KG1 (cell line): ENCODE data around the gene ATP2B3.

Source experiments
- DNase-seq: peaks from one replicate; lab custom pipeline; 2025; lab: John Stamatoyannopoulos, UW

ATP2B3 gene

DNA sequence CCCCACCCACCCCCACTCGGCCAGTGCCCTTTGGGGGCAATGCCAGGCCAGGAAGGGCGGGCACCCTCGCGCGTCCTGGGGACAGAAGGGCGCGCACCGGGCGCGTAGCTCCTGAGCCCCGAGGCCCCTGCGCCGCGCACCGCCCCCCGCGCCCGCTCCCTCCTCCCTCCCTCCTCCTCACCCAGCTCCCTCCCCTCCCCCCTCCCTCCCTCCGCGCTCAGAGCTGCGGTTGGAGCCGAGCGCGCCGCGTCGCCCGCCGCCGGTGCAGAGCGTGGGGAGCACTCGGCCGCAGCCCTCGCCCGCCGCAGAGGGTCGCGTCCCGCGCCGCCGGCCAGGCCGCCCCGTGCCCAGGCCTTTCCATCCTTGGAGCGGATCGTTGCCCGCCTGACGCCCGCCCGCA lies at the start of gene ATP2B3:
Gene ATP2B3 (plus strand): TSS at position 220 of the 400 bp plus-strand sequence. CDS start 18,606 bp downstream, outside the sequence.
- no peak for DNase-seq

DNA sequence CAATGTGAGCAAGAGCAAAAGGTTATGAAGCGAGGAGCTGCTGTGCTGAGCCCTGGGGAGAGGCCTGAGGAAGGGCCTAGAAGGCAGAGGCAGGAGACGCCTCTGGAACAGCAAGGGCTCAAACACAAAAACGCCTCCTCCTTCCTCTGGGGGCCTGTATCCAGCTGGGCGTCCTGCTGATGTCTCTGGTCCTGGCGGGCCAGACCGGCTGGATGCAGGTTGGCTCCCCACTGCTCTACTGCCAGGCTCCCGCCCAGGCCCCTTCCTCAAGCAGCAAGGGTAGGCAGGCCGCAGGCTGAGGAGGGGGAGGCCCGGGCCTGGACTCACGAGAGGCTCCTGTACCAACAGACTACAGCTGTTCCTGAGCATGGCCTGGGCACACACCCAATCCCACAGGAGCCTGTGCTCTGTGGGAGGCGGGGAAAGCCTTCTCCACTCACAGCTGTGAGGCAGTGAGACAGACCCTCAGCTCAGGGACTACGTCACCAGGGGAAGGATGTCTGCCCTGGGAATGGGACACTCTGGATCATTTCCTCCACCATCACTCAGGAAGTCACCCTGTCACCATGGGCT lies 49.3 kb upstream of the ATP2B3 start:
- DNase-seq: no peak

DNA sequence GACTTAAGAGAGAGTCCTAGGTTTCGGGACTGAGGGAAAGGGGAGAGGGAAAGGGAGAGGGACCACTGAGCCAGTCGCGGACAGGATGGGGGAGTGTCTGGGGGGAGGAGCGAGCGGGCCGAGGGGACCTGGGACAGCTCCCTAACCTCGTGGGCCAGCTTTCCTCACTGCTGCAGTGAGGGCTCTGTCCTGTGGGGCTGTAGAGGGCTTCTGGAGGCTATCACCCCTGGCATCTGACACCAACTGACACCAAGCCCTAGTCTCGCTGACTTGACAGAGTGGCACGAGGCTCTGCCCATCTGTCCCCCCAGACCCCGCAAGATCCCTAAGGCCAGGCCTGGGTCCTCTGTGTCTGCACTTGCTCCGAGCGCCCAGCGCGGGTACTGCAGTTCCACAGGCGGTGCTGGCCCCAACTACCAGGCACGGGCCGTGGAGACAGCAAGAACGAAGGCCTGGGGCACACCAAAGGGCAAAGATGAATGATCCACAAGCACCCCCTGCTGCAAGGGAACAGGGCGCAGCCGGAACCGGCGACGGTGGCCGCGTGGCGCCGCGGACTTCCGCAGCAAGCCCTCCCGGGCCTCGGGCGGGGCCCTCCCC lies 47.5 kb upstream of the ATP2B3 start:
- DNase-seq: no peak

DNA sequence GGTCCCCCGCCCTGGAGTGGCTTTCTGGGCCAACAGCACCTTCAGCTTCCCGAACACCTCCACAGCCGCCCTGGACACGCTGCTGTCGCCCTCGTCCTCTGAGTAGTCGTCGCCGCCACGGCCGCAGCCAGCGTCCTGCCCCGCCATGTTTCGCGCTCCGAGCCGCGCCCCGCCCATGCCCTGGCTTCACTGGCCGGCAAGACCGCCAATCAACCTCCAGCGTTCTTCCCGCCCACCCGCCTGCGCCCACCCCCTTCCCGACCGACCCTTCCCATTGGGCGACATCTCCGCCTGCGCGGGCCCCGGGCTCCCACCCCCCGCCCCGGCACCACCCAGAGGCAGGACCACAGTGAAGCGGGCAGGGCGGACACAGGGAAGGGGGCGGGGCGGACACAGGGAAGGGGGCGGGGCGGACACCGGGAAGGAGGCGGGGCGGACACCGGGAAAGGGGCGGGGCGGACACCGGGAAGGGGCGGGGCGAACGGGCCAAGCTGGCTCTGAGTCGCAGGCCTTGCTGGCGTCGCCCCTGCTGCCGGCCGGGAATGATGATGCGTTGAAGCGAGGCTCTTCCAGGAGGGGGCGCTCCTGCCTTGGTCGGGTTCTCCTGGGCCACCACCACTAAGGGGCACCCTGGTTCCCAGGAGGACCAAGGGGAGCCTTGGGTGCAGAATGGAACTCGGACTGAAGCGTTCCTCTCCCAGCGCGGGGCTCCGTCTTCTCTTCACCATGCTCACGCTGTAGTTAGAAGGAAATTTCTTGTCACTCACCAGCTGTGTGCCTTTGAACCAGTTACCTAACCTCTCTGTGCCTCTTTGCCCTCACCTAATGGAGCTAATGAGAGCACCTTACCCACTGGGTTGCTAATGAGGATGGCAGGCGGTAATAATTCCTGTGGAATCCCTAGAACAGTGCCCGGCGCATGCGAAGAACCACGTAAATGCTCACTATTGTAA lies 46.8 kb upstream of the ATP2B3 start, which contains the start of gene HAUS7:
Gene HAUS7 (minus strand): TSS at position 166 of the 953 bp plus-strand sequence. CDS start 19 bp downstream, at position 147.
- DNase-seq: peak; percentile 52

DNA sequence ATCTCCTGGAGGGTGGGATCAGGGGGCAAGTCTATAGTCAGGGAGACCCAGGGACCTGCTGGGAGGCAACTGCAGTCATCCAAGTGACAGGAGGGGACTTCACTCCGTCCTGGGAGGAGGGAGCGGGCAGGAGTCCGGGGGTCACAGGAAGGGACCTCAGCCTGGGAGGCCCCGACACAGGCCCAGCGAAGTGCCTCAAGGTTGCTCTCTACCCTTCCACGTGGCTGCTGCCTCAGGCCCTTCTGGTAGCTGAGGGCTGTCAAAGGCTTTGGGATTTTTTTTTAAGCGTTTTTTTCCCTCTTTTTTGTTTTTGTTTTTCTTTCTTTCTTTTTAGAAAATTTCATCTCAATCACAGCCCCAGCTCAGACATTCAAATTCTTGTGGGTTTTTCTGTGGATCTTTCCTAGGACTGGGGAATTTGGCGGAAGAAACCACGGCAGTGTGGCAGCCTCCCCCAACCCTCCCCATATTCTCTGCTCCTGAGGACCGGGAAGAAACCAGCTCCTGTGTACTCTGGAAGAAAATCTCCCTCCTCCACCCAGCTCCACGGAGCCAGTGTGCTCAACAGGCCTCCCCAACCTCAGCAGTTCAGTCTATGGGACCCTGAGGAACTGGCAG lies 45.7 kb upstream of the ATP2B3 start:
- no peak for DNase-seq

DNA sequence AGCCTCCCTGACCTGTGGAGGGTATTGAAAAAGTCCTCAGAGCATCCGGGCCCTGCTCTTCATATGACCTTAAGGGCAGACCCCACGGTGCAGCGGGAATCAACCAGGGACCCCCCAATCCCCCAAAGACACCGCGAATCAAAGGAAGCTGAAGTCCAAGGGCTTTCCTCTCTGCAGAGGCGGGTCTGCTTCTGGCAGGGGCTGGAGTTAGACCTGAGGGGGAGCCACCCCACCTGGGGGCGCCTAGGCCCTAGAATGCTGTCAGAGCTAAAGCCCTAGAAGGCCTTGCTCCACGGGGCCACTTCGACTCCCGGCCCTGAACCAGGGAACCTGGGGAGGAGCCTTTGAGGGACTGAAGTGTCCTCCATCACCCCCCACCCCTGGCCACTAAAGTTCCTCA lies 44.3 kb upstream of the ATP2B3 start:
- DNase-seq: no peak

DNA sequence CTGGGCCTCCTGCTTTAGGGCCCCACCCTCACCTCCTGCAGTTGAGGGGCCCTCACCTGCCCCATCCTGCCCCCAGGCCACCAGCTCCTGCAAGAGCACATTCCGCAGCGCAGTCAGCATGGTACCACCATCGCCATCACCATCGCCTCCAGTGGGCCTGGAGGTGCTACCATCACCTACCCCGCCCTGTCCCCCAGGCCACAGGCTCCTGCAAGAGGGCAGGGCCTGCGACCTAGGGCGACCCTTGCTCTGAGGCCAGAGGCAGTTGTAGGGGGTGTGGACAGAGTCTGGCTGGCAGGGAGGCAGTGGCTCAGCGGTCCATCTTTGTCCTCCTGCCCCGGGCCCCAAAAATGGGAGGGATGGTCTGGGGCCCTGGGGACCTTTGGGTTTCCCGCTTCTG lies 43.2 kb upstream of the ATP2B3 start:
- no peak for DNase-seq

DNA sequence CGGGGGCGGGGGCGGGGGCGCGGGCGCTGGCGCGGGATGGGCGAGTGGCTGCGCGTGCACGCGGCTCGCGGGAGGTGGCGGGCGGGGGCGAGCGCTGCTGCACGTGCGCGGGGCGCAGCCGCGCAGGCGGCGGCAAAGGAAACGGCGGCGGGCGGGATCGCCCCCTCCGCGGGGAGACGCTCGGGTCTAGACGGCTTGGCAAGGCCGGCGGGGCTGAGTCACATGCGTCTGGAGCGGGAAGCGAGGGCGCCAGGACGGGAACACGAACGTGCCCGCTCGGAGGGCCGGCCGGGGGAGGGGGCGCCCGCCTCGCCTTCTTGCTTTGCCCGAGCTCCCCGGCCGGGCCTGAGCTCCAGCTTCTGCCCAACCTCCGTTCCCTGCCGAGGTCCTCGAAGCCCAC lies 42.7 kb upstream of the ATP2B3 start:
- DNase-seq: no peak

DNA sequence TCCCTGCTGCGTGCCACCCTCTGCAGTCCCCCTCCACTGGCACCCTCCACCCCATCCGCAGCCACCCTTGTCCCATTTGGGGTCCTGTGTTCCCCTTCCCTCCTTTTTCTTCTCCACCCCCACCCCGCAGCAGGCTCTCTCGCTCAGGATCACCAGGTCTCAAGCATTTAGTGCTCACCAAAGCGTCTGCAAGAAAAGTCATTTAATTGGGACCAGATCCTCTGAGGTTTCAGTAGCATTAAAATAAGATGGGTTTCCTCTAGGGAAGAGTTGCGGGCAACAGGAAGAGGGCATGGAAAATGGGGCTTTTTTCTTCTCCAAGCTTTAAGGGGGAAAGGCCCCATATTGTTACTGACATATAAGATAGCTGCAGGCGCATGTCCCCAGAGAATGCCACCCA lies 42.2 kb upstream of the ATP2B3 start:
- DNase-seq: no peak

DNA sequence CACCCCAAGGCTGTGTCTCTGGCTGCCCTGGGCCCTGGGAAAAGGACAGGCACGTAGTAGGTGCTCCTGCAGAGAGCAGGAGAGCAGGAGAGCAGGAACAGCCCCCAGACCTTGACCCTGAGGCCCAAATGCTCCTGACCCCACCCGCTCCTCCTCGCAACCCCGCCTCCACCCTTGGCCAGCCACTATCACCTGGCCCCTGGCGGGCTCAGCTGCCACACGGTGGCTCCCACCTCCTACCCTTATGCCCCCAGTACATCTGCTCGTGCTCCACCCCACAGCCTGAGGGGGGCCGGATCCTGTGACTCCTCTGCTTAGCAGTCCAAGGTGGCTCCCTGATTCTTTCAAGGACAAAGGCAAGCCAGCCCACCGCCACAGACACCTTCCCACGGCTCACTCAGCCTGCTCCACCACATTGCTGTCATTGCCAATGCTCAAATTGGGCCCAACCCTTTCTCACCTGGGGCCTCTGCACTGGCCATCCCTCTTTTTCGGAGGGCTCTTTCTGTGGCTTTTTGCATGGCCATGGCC lies 41.6 kb upstream of the ATP2B3 start:
- no peak for DNase-seq

DNA sequence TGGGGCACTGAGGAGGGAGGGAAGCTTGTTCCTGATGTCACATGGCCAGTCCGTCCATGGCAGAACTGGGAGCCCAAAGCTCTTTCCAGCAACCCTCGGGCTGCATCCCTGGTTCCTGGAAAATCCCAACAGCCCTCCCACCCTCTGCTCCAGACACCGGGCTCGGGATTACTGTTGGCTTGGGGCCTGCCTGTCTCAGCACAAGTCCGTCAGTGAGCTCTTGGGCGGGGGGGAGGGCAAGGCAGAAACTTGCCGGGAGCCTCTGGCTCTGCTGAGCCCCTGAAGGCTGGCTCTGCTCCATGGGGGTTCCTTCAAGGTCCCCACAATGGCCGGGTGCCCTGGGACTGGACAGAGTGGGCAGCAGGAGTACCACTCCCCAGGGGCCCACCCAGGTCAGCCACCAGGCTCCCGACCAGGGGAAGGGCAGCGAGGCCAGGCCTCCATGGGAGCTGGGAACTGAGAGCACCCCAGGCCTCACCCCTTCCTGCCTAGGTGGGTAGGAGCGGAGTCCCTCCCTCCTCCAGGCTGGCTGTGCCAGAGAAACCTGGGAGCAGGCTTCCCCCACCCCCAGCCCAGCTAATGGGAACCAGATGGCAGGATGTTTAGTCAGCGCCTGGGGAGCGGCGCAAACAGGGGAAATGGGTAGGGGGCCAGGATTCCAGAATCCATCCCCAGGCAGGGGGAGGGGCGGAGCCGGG lies 40.6 kb upstream of the ATP2B3 start:
- DNase-seq: no peak

DNA sequence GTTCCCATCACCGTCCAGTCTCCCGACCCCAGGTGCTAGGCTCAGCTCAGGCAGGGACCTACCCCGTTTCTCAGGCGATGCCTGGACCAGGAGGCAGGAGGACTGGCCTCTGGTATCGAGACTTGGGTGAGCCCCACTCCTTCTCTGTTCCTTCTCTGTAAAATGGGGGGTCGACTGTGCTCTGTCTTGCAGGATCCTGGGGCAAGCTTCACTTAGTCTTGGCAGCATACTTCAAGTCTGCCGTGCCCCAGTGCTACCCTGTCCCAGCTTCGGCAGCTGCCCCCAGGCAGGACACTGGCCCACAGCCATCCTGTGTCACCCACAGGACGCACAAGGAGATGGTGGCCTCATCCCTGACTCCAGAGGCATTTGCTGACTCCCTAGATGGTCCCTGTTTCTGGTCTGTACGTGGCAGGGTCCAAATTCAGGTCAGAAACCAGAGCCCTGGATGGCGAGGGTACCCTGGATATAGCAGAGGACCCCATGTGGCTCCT lies 40.0 kb upstream of the ATP2B3 start:
- no peak for DNase-seq

DNA sequence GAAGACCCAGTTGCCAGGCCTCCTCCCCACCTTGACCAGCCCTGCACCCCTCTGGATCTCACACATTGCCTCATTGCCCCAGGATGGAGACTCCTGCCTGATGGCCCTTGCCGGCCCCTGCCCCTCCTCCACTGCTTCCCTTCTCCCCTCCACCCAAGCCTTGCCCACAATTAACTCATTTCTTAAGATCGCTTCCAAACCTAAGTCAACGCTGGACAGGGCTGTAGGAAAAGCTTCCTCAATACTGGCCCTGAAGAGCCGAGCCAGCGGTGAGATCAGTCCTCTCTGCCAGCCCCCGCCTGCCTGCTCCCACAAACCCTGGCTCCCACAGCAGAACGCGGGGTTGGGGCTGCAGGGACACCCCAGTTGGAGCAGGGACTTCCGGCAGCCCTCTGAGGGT lies 39.5 kb upstream of the ATP2B3 start:
- DNase-seq: no peak

DNA sequence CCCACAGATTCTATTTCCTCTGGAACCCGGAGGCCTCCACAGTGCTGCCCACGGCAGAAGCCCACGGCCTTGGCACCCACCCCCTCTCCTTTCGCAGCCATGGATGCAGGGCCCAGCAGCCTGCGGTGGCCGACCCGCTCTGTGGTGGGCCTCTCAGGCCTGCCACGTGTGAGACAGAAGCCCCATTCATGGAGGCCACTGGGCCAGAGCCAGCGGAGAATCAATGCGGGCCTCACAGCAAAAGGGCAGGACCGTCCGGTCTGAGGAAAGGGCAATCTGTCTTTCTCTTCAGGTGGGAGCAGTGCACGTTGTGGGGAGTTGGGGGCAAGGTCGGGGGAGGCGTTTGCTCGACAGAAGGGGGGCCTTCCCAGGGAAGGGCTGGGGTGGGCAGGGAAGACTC lies 38.7 kb upstream of the ATP2B3 start:
- no peak for DNase-seq

DNA sequence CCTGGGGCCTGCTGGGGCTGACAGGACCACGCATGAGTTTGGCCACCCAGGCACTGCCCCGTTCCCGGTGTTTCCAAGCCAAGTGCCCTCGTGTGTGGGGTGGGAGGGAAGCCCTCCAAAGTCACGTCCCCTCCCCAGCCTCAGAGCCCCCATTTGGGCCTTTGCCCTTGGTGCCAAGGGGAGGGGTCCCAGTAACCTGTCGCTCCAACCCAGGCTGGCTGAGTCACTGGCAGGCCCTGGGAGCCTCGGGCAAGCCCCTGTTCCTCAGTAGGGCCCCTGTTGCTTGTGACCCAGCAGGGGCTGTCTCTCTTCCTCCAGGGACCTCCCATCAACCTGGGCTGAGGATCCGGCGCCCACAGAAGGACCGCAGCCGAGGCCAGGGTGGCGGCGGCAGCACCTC lies 36.4 kb upstream of the ATP2B3 start:
- no peak for DNase-seq

DNA sequence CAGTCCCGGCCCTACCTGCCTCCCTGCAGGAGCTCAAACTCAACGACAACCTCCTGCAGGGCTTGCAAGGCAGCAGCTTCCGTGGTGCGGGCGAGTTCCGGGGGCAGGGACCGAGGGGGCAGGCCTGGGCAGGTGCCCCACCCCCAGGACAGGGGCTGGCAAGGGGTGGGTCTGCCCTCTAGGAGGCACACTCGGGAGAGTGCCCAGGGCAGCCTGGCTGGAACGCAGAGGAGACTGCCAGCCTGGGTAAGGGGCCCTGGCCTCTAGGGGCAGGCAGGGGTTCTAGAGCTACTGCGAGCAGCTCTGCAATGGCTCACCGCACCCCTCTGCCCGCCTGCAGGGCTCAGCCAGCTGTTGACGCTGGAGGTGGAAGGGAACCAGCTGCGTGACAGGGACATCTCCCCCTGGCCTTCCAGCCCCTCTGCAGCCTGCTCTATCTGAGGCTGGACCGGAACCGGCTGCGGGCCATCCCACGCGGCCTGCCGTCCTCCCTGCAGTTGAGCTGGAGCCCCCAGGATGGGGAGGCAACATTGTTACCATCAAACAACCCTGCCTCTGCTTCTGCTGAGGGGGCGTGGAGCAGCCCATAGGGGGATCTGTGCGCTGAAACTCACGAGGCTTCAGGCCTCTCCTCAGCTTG lies 34.9 kb upstream of the ATP2B3 start:
- DNase-seq: no peak

DNA sequence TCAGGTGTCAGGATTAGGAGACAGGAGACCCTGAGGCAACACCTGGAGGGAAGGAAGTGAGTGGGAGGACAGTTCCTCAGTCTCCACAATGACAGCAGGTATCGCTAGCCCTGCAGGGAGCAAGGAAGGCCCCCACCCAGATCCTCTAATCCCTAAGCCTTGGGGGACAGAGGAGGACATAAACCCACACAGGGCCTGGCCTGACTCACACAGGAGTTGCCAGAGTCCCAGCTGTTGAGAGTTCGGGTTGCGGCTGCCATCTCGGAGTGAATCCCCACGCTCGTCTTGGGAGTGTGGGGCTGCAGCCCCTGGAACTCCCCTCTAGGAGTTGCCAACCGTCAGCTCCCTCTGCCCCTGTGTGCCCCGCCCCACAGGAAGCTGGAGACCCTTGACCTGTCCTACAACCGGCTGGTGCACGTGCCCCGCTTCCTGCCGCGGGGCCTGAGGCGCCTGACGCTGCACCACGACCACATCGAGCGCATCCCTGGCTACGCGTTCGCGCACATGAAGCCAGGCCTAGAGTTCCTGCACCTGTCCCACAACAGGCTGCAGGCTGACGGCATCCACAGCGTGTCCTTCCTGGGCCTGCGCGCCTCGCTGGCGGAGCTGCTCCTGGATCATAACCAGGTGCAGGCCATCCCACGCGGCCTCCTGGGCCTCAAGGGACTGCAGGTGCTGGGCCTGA lies 31.9 kb upstream of the ATP2B3 start:
- no peak for DNase-seq

DNA sequence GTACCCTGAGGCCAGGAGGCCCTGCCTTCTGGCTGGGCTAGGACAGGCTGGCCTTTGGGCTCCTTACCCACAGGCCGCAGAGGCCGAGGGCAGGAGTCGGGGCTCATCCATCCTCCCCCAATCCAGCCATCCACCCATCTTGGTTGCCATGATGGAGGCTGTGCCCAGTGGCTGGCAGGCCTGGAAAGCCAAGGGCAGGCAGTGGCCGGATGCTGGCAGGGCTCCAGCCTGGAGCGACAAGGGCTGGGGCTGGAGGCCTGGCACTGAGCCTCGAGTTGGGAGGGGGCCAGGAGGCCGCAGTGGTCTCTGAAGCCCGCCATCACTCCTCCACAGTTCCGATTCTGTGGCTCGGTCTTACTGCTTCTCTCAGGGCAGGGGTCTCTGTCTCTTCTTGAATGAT lies 31.3 kb upstream of the ATP2B3 start:
- no peak for DNase-seq

DNA sequence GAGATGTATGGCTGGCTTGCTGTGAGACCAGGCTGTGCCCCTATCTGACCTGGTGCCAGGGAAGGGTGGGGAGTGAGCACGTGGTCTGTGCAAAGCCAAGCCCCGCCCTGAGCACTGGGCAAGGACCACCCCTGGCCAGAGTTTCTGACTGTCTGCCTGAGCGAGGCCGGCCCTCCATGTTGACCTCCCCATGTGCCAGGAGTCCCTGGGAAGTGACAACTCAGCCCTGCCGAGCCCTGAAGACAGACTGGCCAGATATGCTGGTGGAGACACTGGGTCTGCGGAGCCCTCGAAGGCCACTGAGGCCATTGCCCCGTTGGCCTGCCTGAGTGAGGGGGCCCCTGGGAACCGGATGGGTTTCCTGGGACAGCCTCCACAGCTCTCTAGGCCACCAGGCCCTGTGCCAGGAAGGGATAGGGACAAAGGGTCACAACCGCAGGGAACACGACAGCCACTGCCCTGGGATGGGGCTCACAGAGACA lies 29.8 kb upstream of the ATP2B3 start:
- DNase-seq: no peak

DNA sequence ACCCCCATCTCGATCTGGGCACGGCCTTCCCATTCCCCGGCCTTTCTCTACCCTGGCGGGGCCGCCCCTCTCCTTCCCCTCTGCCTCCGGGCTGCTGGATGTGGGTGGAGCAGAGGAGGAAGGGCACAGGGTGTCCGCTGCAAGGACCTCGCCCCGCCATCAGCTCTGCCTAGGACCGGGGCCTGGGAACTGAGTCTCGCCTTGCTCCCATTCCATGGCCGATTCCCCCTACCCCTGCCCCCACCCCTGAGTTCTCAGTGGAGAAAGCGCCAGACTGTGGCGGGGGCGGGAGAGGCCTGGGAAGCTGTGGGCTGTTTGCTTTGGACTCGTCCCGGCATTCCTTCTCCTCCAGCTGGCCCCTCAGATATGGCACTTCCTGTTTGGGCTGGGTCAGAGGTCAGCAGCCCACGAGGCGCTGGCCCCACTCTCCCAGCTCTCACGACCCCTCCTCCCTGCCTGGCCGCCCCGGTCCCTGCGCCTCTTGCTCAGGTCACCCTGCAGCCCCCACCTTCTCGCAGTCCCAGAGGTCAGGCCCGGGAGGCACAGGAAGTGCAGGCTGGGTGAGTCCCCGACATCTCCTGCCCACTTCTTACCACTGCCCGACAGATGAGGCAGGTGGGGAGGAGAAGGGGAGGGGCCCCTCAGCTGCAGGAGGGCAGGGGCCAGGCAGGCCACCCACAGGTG lies 29.1 kb upstream of the ATP2B3 start:
- no peak for DNase-seq
